ENCODE measurements around the gene MS4A14.

DNA sequence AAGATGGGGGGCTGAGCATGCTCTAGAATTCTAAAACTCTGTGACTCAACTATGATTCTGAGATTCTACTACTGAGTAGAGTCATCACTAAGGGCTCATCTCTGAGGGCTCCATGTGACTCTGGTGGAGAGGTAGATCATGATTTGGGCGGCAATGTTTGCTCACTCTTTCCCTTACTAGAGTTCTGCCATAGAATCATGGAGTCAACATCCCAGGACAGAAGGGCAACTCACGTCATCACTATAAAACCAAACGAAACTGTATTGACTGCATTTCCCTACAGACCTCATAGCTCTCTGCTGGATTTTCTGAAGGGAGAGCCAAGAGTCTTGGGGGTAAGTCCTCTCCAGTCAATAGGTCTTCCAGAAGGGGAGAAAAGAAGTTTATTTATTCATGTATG is at the start of gene MS4A14:
- TF ChIP-seq YY1 (IDR thresholded peaks at IDR 0.05; ENCODE audit: insufficient read depth, insufficient read length) (no peak), ZNF274 (IDR thresholded peaks at IDR 0.05; ENCODE audit: low read depth, low read length) (no peak)
